GM23248 (cell line): ENCODE data around the gene BRWD1.

ENCODE experiments used
- EZH2 ChIP-seq: fragments of 200-600 bp; sonication (generic); IDR thresholded peaks from 2 replicates; pipeline ENCODE4 v1.6.1; 2018; ENCODE audit warnings: antibody characterized with exemption, mild to moderate bottlenecking; ENCODE audit not compliant: insufficient read depth, poor library complexity, severe bottlenecking
- EZH2phosphoT487 ChIP-seq: fragments of 200-600 bp; sonication (generic); IDR thresholded peaks from 2 replicates; pipeline ENCODE4 v1.6.1; 2018; ENCODE audit warnings: antibody characterized with exemption, moderate library complexity, mild to moderate bottlenecking, low read depth; ENCODE audit not compliant: insufficient read depth

GRCh38 chr21:39332175-39332574, 18.7 kb upstream of the BRWD1 start:
- TF ChIP-seq EZH2 (no peak), EZH2phosphoT487 (no peak)
